Cardiac muscle cell (in vitro differentiated cells and primary cell): ENCODE data around the gene ELOVL6. TPM values are rescaled to one million over a fixed set of nuclear protein-coding genes. Genes with fewer than 3 reads are reported as not detected.

Source experiments
- DNase-seq, 2 donors: peaks; one replicate each; pipeline versions ENCODE4 v3.0.0 to v3.0.0-alpha.2; 2010 to 2017; ENCODE audit warnings: low read depth in 1 of 2, low spot score in 1 of 2
- H3K27ac ChIP-seq: fragments of 200-600 bp; sonication (generic); 2 replicates; pipeline ENCODE4 v1.5.1; 2016
- H3K27me3 ChIP-seq: fragments of 200-600 bp; sonication (generic); 2 replicates; pipeline ENCODE4 v1.6.0; 2016; ENCODE audit warnings: control low read depth
- H3K36me3 ChIP-seq: fragments of 200-600 bp; sonication (generic); 2 replicates; pipeline ENCODE4 v1.5.1; 2016; ENCODE audit warnings: control low read depth
- H3K4me1 ChIP-seq: fragments of 200-600 bp; sonication (generic); 2 replicates; pipeline ENCODE4 v1.8.1; 2017; ENCODE audit warnings: low read depth, mild to moderate bottlenecking, mixed run types
- H3K4me3 ChIP-seq: fragments of 200-600 bp; sonication (generic); 2 replicates; pipeline ENCODE4 v1.5.1; 2016; ENCODE audit warnings: mild to moderate bottlenecking
- H3K9me3 ChIP-seq: fragments of 200-600 bp; sonication (generic); 2 replicates; pipeline ENCODE4 v1.5.1; 2017; ENCODE audit warnings: low read depth, mild to moderate bottlenecking, control low read depth
- CTCF ChIP-seq: IDR thresholded peaks from 2 replicates; pipeline ENCODE4 v1.5.1; 2012; ENCODE audit warnings: low read depth, mild to moderate bottlenecking, low read length
- polyA plus RNA-seq: library from polyadenylated mRNA; unstranded; fragments of >200 nt; fragmentation: Nextera tagmentation; extraction: Ambion mirVana; gene quantifications from 2 replicates; pipeline ENCODE4 v1.2.1, GENCODE V29; 2016
- total RNA-seq: library from RNA; depleted of rRNA; stranded (reverse); fragments of >200 nt; gene quantifications from 2 replicates; pipeline ENCODE4 v1.2.3, GENCODE V29; 2016

ELOVL6 gene
- total and polyA plus RNA-seq, 2 experiments from 2014 or later = 32.3 to 50.1 TPM

- H3K9me3 ChIP-seq = no peaks in the 10 kb centered on the region
- no peaks in the 10 kb centered on the region for H3K4me1 ChIP-seq
- H3K4me3 ChIP-seq = no peak overlapping the region
- no peaks in the 10 kb centered on the region for H3K27me3 ChIP-seq
- no peak for DNase-seq
- TF ChIP-seq CTCF = no peak
- no peak overlapping the region for H3K27ac ChIP-seq
- H3K36me3 ChIP-seq = no peaks in the 10 kb centered on the region
Measured at GRCh38 chr4:110211770-110212061, 13.3 kb upstream of the ELOVL6 start.

GRCh38 chr4:110211007-110211769 lies 12.8 kb upstream of the ELOVL6 start:
- DNase-seq = peak; percentile 40 to 69
- no peaks in the 10 kb centered on the region for H3K36me3 ChIP-seq
- no peak overlapping the region for H3K27ac ChIP-seq
- peak; percentile 91 for TF ChIP-seq CTCF
- no peaks in the 10 kb centered on the region for H3K4me1 ChIP-seq
- no peaks in the 10 kb centered on the region for H3K9me3 ChIP-seq
- H3K27me3 ChIP-seq = no peaks in the 10 kb centered on the region
- H3K4me3 ChIP-seq = no peak overlapping the region

GRCh38 chr4:110208419-110208818 lies 10.0 kb upstream of the ELOVL6 start:
- no peak for TF ChIP-seq CTCF
- Histone ChIP-seq H3K4me3 (no peak overlapping the region), H3K4me1 (no peaks in the 10 kb centered on the region), H3K27me3 (no peaks in the 10 kb centered on the region), H3K27ac (no peak overlapping the region), H3K9me3 (no peaks in the 10 kb centered on the region), H3K36me3 (no peaks in the 10 kb centered on the region)
- no peak for DNase-seq

GRCh38 chr4:110207233-110207632 lies 8.8 kb upstream of the ELOVL6 start:
- no peak for TF ChIP-seq CTCF
- H3K27ac ChIP-seq = no peak overlapping the region
- H3K27me3 ChIP-seq = no peaks in the 10 kb centered on the region
- H3K4me3 ChIP-seq = no peak overlapping the region
- DNase-seq = no peak
- no peaks in the 10 kb centered on the region for H3K4me1 ChIP-seq
- no peaks in the 10 kb centered on the region for H3K36me3 ChIP-seq
- H3K9me3 ChIP-seq = no peaks in the 10 kb centered on the region

GRCh38 chr4:110202024-110202423 lies 3.6 kb upstream of the ELOVL6 start:
- Histone ChIP-seq H3K36me3 (no peaks in the 10 kb centered on the region), H3K9me3 (no peaks in the 10 kb centered on the region), H3K4me1 (peaks cover 4% of the 10 kb centered on the region), H3K27ac (no peak overlapping the region), H3K4me3 (no peak overlapping the region), H3K27me3 (no peaks in the 10 kb centered on the region)
- no peak for DNase-seq
- no peak for TF ChIP-seq CTCF
